RWPE1 (cell line): ENCODE data around the gene SELENOI.

ENCODE experiments used
- CTCF ChIA-PET: fragments of 350-600 bp; sonication (Branson Sonifier 250); formaldehyde crosslinking; extraction: SDS; loops from one replicate; lab custom pipeline; 2021; lab: Yijun Ruan, JAX
- POLR2A ChIA-PET: fragments of 400-600 bp; formaldehyde crosslinking; extraction: SDS; loops from one replicate; lab custom pipeline; 2020; ENCODE audit warnings: antibody characterized with exemption; ENCODE audit not compliant: low non-redundant PET; lab: Yijun Ruan, JAX
- DNase-seq: peaks from one replicate; pipeline ENCODE4 v3.0.0; 2012; ENCODE audit warnings: low spot score
- H3K27ac ChIP-seq: fragments of 450-650 bp; 2 replicates; pipeline ENCODE4 v1.5.1; 2017
- CTCF ChIP-seq: fragments of 450-650 bp; conservative IDR thresholded peaks from 2 replicates; pipeline ENCODE4 v1.5.1; 2017; ENCODE audit warnings: low read depth, mild to moderate bottlenecking

The SELENOI gene

GRCh38 chr2:26400723-26401122 lies 54.8 kb downstream of the SELENOI start:
- ChIA-PET POLR2A (no interaction called here), CTCF (interaction anchor here (0.5 to 0.7 kb wide), 2 partner anchors 72 to 155 kb away, joined by 3 to 4 read pairs; no protein-coding TSS in a partner anchor)
- H3K27ac ChIP-seq = peak overlapping the region; percentile 39
- DNase-seq = peak; percentile 43
- TF ChIP-seq CTCF = no peak

GRCh38 chr2:26401739-26402541 lies 56.0 kb downstream of the SELENOI start, which contains the start of gene DRC1:
TSS of gene DRC1 (plus strand) at chr2:26401920. CDS start at chr2:26401990, 70 bp downstream.
- ChIA-PET CTCF (no interaction called here), POLR2A (no interaction called here)
- peak; percentile 82 for DNase-seq
- peak within 1 kb of the TSS; percentile 39 for H3K27ac ChIP-seq
- no peak for TF ChIP-seq CTCF

GRCh38 chr2:26407526-26407925 lies 61.6 kb downstream of the SELENOI start:
- no peak for TF ChIP-seq CTCF
- no peak for DNase-seq
- CTCF ChIA-PET = interaction anchor here (0.7 kb wide), 1 partner anchor 34 kb away, joined by 3 read pairs; no protein-coding TSS in a partner anchor
- H3K27ac ChIP-seq = no peak overlapping the region
- POLR2A ChIA-PET = no interaction called here

- no peak for TF ChIP-seq CTCF
- ChIA-PET POLR2A (no interaction called here), CTCF (no interaction called here)
- DNase-seq = no peak
- no peak overlapping the region for H3K27ac ChIP-seq
Observed at GRCh38 chr2:26409785-26410184, 63.8 kb downstream of the SELENOI start.

GRCh38 chr2:26410764-26411243 lies 64.9 kb downstream of the SELENOI start:
- CTCF ChIA-PET = interaction anchor here (0.6 to 1.0 kb wide), 3 partner anchors 15 to 23 kb away, joined by 3 to 4 read pairs (median 3); no protein-coding TSS in a partner anchor
- POLR2A ChIA-PET = no interaction called here
- TF ChIP-seq CTCF = no peak

GRCh38 chr2:26411419-26411818 lies 65.5 kb downstream of the SELENOI start:
- H3K27ac ChIP-seq = no peak overlapping the region
- DNase-seq = no peak
- TF ChIP-seq CTCF = no peak
- ChIA-PET POLR2A (no interaction called here), CTCF (interaction anchor here (0.6 to 1.0 kb wide), 4 partner anchors 15 to 419 kb away, joined by 3 to 4 read pairs (median 4); no protein-coding TSS in a partner anchor)

More at GRCh38 chr2:26410764-26411243, 64.9 kb downstream of the SELENOI start:
- no peak overlapping the region for H3K27ac ChIP-seq
- no peak for DNase-seq
